Ovary (tissue), 9 donors: ENCODE data around the gene STARD7. TPM values are rescaled to one million over a fixed set of nuclear protein-coding genes. Genes with fewer than 3 reads are reported as not detected.

Experiments
- DNase-seq, 5 donors: peaks; one replicate each; pipeline ENCODE4 v3.0.0-alpha.2; 2019 to 2020
- H3K27ac ChIP-seq, 2 donors: fragments of 200-600 bp; one replicate each; pipeline versions ENCODE4 v1.5.1 to v1.8.0; 2019 to 2022
- H3K27me3 ChIP-seq: fragments of 200-600 bp; one replicate; pipeline ENCODE4 v1.8.0; 2022
- H3K36me3 ChIP-seq: fragments of 200-600 bp; sonication (generic); one replicate; pipeline ENCODE4 v1.5.1; 2019
- H3K4me1 ChIP-seq: one replicate; pipeline ENCODE4 v1.8.1; 2013; ENCODE audit warnings: mild to moderate bottlenecking, moderate library complexity; ENCODE audit not compliant: insufficient read depth
- H3K4me3 ChIP-seq: fragments of 200-600 bp; sonication (generic); one replicate; pipeline ENCODE4 v1.5.1; 2017
- H3K9me3 ChIP-seq, 2 donors: fragments of 200-600 bp in 1 of 2; sonication (generic) in 1 of 2; one replicate each; pipeline versions ENCODE4 v1.5.1 to v1.8.1; 2013 to 2019; ENCODE audit warnings: mild to moderate bottlenecking in 1 of 2, moderate library complexity in 1 of 2
- EP300 ChIP-seq: sonication (generic); formaldehyde crosslinking; IDR thresholded peaks from one replicate; pipeline ENCODE4 v1.6.1; 2017; ENCODE audit warnings: antibody characterized with exemption
- POLR2A ChIP-seq: fragments of 450-650 bp; IDR thresholded peaks from one replicate; pipeline ENCODE4 v1.6.1; 2017; ENCODE audit warnings: antibody characterized with exemption, mild to moderate bottlenecking, moderate library complexity
- WGBS, 3 donors: extraction: QIAGEN DNeasy Blood & Tissue Kit in 1 of 3; methylation state at CpG; one replicate each; pipeline versions ENCODE4 v1.1.5 to v1.1.7; 2013 to 2017; 5-methylcytosine and 5-hydroxymethylcytosine counted together
- intact Hi-C, 4 donors: fragments of 100-400 bp; cut with DNase I; formaldehyde crosslinking; loops; one replicate each; pipeline versions ENCODE4 v1.11.0 to v1.15.1; 2022 to 2023
- polyA plus RNA-seq, 2 donors: library from polyadenylated mRNA; stranded (reverse); fragments of 200-250 nt in 1 of 2; fragments of 350-450 nt in 1 of 2; fragmentation: Illumina TruSeq in 1 of 2; extraction: RNeasy Lipid Tissue Mini Kit (QIAGEN cat#74804) in 1 of 2; gene quantifications; one replicate each; pipeline ENCODE4 v1.2.3, GENCODE V29; 2013 to 2014
- total RNA-seq, 7 donors: library from RNA; depleted of rRNA in 2 of 7; stranded (reverse); fragments of >200 nt in 2 of 7; fragmentation: NEBNext Ultra II Directional in 3 of 7; extraction: Animal tissue kit (Norgen Biotek cat#: 25700) in 3 of 7; gene quantifications; one replicate each; pipeline versions ENCODE4 v1.1.0 to v1.2.4, GENCODE V29; 2016 to 2023
- TF ChIP-seq, protein P1 (sequence below), 3 donors: fragments of 450-650 bp in 2 of 3; fragments of 200-600 bp in 1 of 3; IDR thresholded peaks; one replicate each; pipeline versions ENCODE4 v1.5.1 to v1.8.0; 2016 to 2022; ENCODE audit warnings: antibody characterized with exemption in 3 of 3, mild to moderate bottlenecking in 1 of 3
- donor health status: DM: no; HTN: no; CAD: no; lungs with moderate emphysema.
- donor health status: DM: no; HTN: no; CAD: no.
- donor health status: Bipolar disorder and iron deficiency.
- donor health status: DM: yes; HTN: yes; CAD: no.
- donor health status: DM: no; HTN: no; CAD: no.
- donor health status: DM: yes; HTN: yes; CAD: no.

STARD7 gene
- total and polyA plus RNA-seq, 9 donors: 32.7 to 90.9 (median 73.8) TPM

DNA sequence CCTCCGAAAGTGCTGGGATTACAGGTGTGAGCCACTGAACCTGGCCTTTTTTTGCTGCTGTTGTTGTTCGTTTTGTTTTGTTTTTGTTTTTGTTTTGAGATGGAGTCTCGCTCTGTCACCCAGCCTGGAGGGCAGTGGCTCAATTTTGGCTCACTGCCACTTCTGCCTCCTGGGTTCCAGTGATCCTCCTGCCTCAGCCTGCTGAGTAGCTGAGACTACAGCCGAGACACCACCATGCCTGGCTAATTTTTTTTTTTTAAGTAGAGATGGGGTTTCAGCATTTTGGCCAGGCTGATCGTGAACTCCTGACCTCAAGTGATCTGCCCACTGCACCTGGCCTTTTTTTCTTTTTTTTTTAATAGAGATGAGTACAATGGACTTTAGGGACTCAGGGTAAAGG lies 35.2 kb upstream of the STARD7 start:
- intact Hi-C loops: no loop called here
- Histone ChIP-seq H3K9me3 (no peaks in the 10 kb centered on the region), H3K36me3 (no peaks in the 10 kb centered on the region), H3K4me3 (no peak overlapping the region), H3K27ac (no peak overlapping the region), H3K27me3 (no peaks in the 10 kb centered on the region), H3K4me1 (no peaks in the 10 kb centered on the region)
- TF ChIP-seq POLR2A: no peak
- TF ChIP-seq EP300: no peak
- TF ChIP-seq, protein P1, sequence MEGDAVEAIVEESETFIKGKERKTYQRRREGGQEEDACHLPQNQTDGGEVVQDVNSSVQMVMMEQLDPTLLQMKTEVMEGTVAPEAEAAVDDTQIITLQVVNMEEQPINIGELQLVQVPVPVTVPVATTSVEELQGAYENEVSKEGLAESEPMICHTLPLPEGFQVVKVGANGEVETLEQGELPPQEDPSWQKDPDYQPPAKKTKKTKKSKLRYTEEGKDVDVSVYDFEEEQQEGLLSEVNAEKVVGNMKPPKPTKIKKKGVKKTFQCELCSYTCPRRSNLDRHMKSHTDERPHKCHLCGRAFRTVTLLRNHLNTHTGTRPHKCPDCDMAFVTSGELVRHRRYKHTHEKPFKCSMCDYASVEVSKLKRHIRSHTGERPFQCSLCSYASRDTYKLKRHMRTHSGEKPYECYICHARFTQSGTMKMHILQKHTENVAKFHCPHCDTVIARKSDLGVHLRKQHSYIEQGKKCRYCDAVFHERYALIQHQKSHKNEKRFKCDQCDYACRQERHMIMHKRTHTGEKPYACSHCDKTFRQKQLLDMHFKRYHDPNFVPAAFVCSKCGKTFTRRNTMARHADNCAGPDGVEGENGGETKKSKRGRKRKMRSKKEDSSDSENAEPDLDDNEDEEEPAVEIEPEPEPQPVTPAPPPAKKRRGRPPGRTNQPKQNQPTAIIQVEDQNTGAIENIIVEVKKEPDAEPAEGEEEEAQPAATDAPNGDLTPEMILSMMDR (IDR thresholded peaks at IDR 0.05): no peak
- no peak for DNase-seq
- WGBS, 3 donors: 90 to 93% (median 92%) methylated on average over 5 of the region's 5 CpGs

DNA sequence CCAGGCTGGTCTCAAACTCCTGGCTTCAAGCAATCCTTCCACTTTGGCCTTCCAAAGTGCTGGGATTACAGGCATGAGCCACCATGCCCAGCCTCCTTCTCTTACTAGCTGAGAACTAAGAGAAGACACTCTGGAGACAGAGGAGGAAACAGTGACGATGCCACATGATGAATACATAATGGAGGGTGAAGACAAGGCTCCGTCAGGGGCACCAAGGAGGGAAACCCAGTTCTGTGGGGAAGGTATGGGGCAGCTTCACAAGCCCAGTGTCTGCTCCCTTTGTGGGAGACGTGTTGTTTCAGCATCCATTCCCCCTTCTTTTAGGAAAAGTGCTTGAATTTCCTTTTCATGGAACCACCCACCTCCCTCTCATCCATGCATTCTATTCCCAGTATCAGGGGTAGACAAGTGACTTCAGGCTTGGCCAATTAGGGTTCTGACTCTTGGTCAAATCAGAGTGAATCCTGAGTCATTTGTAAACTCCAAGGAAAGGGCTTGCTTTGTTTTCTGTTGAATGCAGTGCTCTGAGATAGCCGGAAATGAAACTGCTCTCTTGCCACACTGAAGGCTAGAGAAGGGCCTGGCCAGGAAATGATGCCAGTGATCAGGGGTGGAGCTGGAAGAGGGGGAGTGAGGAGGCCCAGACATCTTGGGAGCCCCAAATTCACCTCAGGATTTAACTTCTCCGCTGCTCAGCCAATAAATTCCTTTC lies 33.4 kb upstream of the STARD7 start:
- TF ChIP-seq POLR2A (no peak), EP300 (no peak)
- TF ChIP-seq, protein P1 (IDR thresholded peaks at IDR 0.05): no peak
- Histone ChIP-seq H3K27me3 (no peaks in the 10 kb centered on the region), H3K9me3 (no peaks in the 10 kb centered on the region), H3K4me3 (no peak overlapping the region), H3K4me1 (no peaks in the 10 kb centered on the region), H3K27ac (no peak overlapping the region), H3K36me3 (no peaks in the 10 kb centered on the region)
- no peak for DNase-seq
- intact Hi-C loops: no loop called here
- 73 to 81% (median 79%) methylated on average over 5 of the region's 5 CpGs for WGBS, 3 donors

DNA sequence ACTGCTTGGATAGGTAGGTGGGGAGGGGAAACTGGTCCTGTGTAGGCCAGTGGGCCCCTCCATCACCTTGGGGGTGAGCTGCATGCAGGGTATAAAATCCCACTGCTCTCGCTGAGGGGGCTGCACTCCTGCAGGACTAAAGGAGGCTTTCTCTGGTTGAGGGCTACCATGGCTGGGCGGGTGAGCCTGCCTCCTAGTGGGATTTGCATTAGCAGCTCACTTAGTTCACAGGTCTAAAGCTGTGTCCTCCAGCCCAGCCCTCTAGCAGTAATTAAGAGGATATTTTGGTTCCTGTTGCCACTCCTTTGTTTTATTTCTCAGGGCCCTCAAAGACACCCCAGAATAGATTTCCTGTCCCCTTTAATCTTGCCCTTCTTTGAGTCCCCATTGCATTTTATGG lies 32.6 kb upstream of the STARD7 start:
- Histone ChIP-seq H3K36me3 (no peaks in the 10 kb centered on the region), H3K27ac (no peak overlapping the region), H3K4me3 (no peak overlapping the region), H3K9me3 (no peaks in the 10 kb centered on the region), H3K27me3 (no peaks in the 10 kb centered on the region), H3K4me1 (no peaks in the 10 kb centered on the region)
- intact Hi-C loops: no loop called here
- TF ChIP-seq, protein P1 (IDR thresholded peaks at IDR 0.05): no peak
- TF ChIP-seq EP300 (no peak), POLR2A (no peak)
- DNase-seq: no peak
- 76 to 87% (median 85%) methylated on average over 2 of the region's 2 CpGs for WGBS, 3 donors

DNA sequence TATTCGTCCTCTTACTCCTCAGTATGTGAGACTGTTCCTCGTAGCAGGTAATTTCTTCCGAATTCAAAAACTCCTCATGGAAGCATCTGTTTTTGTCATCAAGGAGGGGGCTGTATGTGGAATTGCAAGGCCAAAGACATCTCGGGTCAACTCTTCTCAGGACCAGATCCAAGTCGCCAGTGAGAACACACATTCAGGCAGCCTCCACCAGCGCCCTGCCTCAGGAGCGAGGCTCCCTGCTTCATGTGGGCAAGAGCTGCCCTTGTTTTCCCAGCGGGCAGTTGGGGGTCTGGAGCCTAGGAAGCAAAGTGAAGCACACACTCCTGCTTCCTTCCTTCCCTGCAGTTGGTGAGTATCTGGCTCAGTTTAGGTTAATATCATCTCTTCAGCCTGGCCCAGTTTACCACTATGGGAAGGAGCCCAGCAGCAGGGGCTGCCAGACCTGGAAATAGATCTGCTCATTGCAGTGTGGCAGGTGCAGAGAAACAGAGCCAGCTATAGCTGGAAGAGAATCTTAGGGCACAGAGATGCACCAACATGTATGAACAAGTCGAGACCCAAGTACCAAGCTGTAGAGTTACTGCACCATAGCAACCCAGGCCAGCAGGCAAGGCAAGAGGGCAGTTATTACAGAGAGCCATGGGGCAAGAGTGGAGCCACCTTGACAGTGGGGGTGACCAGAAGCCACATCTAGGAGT lies 31.9 kb upstream of the STARD7 start:
- intact Hi-C loops: no loop called here
- TF ChIP-seq, protein P1 (IDR thresholded peaks at IDR 0.05): no peak
- TF ChIP-seq EP300 (no peak), POLR2A (no peak)
- DNase-seq: no peak
- no peaks in the 10 kb centered on the region for H3K9me3 ChIP-seq
- no peaks in the 10 kb centered on the region for H3K4me1 ChIP-seq
- 88 to 93% (median 91%) methylated on average over 9 of the region's 9 CpGs for WGBS, 3 donors
- H3K36me3 ChIP-seq: no peaks in the 10 kb centered on the region
- H3K27ac ChIP-seq: no peak overlapping the region
- H3K27me3 ChIP-seq: no peaks in the 10 kb centered on the region
- no peak overlapping the region for H3K4me3 ChIP-seq
